Activated CD8-positive, alpha-beta memory T cell treated with anti-CD3 and anti-CD28 coated beads, Interleukin-2, amount 50 U/mL, for 24 hours (primary cell): ENCODE data around the gene RIN3.
"Not testable (repeated sequence)": the region's sequence is repeated elsewhere in the genome, so short reads cannot be mapped to it uniquely, and the experiment has no call there.

Source experiments
- DNase-seq: peaks from one replicate; pipeline ENCODE4 v3.0.0-alpha.2; 2020; ENCODE audit errors: extremely low read depth

Gene RIN3

DNA sequence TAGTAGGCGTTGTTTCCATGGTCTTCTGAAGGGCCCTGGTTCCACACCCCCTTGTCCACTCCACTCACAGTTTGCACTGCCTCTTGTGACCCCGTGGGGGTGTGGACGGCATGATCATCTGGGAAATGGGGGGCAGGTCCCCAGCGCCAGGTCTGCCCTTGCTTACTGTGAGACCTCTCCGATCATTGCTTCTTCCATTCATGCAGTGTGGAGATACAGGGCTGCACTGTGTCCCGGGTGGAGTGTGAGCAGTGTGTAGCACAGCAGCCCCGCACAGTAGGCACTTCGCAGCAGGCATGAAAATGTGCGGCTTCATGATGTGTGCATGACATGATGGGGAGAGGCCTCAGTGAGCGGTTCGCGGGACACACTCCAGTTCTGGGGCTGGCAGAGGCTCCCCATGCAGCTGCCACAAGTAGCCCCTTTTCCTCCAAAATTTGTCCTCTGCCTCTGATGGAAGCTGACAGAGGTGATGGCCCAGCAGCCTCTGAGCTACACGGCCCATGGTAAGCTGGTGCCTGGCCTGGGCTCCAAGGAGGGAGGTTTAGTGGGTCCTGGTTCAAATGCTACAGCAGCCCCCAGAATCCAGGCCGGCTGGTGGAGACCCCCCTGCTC lies 15.0 kb downstream of the RIN3 start:
- no peak for DNase-seq

DNA sequence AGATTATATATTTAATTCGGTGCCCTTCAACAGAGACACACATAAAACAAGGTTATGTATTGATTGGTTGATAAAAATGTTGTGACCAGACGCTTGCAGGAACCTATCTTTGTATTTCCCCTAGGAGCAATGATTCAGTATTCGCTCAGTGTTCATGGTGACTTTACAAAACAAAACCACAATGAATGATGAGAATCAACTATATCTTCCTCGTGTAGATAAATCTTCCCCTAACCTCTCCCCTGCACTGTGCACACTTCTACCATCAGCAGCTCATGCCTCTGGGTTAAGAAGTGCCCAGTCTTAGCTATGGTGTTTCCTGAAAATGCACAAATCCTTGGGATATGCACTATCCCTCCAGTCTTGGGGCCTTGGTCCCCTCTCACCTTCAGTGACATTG lies 16.3 kb downstream of the RIN3 start:
- DNase-seq = no peak

DNA sequence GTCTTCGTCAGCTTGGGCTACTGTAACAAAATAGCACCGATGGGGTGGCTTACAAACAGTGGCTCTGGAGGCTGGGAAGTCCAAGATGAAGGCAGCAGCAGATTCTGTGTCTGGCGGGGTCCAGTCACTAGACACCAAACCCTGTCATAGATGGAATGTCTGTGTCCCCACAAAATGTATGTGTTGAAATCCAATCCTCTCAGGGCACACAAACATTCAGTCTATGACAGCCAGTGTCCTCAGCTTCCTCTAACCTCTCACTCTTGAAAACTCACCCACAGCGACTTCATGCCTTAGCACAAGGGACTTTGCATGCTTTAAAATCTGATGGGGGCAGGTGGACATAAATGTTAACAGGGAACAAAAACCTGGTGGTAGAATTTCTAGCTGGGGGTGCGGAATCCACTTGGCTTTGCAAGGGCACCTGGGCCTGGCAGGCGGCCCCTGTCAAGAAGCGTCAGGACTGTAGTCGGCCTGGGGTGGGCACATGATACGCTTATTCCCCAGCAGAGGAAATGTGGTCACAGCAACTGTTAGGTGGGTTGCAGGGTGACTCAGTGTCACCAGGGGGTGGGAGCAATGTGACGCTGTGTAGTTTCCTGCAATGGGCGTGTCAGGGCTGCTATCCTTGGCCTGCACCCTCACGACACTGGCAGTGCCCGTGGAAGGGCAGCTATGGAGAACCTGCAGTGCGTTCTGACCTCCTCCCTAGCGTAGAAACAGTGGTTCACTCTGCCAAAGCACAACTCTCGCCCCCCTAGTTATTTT lies 17.7 kb downstream of the RIN3 start:
- peak; percentile 74 for DNase-seq

DNA sequence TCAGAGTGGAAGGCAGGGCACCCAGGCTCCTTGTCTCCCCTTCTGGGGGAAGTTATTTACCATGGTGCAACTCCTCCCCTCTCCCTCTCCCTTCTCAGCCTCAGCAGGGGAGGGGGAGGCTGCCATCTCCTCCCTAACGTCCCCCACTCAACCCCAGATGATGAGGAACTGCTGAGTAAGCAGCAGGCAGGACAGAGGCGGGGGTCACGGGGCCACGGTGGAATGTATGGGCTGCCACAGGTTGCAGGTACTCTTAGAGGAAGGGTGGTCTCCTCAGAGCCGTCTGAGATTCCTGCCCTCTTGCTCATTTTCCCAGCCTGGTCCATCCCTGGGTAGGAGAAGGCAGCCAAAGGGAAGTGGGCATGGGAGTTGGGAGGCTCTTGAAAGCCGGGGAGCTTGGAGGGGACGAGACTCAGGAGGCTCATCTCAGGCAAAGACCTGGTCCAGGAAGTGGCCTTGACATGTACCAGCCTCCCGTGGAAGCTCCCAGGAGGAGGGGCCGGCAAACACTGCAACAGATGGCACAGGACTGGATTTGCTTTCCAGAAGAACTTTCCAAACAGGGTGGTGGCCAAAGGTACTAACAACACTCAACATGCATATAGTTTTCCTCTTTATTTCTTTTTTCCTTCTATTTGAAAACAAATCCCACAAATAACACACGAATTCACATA lies 19.0 kb downstream of the RIN3 start:
- DNase-seq = no peak

DNA sequence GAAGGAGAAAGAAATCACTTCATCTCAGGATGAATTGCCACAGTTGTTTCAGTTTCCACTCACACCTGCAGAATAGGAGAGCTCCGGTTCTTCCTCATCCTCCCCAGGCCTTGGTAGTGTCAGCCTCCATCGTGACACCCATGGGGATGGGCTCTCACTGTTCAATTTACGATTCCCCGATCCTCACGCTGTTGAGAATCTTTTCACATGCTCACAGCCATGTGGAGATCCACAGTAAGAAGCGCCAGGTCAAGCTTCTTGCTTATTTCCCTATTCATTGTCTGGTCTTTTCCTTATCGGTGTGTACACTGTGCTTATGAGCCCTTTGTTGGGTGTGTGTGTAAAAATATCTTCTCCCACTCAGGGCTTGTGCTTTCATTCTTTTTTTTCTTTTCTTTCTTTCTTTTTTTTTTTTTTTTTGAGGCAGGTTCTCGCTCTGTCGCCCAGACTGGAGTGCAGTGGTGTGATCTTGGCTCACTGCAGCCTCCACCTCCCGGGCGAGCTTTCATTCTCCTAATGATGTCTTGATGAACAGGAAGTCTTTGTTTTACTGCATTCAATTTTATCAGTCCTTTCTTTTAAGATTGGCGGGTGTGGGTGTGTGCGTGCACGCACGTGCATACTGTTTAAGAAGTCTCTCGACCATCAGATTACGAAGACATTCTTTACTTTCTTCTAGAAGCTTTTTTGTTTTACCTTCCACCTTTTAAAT lies 21.5 kb downstream of the RIN3 start:
- no peak for DNase-seq

DNA sequence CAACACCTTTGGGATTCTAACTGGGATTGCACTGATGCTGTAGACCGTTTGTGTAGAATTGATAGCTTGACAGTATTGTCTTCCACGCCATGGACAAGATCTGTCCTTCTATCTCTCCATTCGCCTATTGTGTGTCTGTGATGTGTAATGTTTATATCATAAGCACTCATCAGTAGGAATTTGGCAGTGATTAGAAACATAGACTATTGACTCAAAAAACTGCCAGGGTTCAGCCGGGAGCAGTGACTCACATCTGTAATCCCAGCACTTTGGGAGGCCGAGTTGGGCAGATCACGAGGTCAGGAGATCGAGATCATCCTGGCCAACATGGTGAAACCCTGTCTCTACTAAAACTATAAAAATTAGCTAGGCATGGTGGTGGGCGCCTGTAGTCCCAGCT lies 22.6 kb downstream of the RIN3 start:
- DNase-seq = not testable (repeated sequence)

DNA sequence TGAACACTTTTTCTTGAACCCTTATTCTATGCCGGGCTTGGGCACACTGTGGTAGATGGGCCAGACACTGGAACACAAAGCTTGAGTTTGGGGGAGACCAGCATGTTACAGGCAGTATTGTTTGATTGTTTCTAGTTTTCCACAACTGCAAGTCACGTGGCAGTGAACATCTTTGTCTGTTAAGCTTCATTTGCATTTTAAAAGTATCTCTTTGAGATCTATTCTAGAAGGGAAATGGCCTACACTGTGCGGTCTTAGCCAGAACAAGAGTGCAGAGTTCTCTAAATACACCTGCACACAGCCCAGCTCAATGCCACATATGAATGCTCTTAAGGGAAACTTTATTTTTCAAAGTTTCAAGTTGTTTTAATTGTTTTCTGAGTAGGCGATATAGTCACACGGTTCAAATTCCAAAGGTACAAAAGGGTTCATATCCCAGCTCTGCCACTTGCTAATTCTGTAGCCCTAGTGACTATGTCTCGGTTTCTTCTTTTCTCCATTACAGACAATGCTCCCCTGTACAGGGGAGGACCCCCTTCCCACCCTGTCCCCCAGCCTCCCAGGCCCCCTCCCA lies 24.9 kb downstream of the RIN3 start:
- DNase-seq = no peak

DNA sequence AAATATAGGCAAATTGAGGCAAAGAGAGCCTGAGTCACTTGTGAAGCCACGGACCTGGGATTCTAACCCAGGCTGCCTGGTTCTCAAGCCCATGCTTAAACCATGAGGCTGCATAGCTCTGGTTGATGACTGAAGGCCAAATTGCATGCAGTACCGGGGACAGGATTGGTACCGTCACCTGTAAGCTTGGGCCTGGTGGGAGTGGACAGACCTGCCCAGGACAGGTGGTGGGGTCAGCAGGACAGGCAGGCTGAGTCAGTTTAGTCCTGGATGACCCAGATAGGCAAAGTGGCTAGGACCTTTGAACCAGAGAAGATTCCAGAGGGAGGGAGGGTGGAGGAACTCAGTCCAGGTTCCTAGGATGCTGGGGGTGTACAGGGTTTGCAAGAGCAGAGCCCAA lies 25.8 kb downstream of the RIN3 start:
- DNase-seq = no peak

DNA sequence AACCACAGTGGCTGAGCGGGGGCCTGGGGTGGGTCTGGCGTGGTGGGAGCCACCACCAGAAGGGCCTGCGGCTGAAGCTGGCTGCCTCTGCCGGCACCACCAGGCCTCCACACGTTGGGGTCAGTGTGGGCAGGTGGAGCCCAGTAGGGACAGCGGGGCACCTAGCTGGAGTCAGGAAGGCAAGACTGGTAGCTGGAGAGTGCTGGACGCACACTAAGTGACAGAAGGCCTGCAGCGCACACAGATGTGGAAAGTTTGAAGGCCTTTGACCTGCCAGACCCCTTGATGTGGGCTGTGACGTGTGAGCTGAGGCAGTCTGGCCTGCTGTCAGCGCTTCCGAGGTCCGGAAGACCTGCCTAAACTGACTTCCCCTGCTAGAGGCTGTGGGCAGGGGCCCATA lies 26.3 kb downstream of the RIN3 start:
- DNase-seq = no peak

DNA sequence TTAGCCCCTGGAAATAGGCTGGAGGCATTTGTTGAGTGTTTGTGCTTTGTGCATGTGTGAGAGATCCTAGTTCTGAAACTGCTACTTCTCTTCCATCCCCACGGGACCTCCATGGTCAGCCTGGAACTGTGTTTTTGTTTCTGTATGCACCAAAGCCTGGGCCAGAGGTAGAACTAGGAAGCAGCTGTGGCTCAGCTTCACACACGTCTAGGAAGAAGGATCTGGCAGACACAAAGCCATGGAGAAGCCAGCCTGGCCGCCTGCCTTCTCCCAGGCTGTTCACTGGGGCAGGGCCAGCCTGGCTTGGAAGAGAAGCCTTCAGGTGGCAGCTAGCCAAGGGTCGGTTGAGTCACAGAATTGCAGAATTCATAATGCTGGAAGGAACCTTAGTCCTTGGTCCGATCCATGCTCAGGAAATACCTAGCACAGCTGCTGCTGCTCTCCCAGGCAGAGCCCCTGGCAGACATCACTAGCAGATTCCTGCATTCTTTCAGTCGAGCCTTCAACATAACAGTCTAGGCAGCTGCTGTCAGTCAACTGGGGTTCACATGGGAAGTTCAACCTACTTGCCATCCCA lies 27.0 kb downstream of the RIN3 start:
- DNase-seq = no peak

DNA sequence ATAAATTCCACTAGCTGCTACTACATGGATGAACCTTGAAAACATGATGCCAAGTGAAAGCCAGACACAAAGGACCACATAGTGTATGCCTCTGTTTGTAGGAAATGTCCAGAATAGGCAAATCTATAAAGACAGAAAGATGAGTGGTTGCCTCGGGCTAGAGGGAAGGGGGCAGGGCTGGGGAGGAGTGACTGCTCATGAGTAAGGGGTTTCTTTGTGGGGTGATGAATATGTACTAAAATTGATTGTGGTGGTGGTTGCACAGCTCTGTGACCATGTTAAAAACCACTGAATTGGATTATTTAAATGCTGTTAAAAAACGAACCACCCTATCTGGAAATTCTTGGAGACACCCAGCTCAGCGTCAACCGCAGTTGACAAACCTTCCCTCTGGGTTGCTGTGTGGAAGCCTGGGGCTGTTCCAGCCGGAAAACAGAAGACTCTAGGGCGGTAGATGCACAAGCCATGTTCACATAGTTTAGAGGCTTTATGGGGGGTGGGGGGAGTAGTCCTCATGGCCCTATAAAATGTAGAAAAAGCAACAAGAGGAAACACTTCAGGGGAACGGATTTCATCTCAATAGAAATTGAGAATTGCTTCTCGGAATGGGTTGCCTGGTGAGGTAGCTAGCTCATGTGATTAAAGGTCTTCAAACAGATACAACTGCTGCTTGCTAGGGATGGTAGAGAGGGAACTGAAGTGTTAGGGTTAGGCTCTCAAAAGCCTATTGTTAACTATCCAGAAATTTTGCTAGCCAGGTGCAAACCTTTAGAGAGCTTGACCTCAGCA lies 29.4 kb downstream of the RIN3 start:
- no peak for DNase-seq

DNA sequence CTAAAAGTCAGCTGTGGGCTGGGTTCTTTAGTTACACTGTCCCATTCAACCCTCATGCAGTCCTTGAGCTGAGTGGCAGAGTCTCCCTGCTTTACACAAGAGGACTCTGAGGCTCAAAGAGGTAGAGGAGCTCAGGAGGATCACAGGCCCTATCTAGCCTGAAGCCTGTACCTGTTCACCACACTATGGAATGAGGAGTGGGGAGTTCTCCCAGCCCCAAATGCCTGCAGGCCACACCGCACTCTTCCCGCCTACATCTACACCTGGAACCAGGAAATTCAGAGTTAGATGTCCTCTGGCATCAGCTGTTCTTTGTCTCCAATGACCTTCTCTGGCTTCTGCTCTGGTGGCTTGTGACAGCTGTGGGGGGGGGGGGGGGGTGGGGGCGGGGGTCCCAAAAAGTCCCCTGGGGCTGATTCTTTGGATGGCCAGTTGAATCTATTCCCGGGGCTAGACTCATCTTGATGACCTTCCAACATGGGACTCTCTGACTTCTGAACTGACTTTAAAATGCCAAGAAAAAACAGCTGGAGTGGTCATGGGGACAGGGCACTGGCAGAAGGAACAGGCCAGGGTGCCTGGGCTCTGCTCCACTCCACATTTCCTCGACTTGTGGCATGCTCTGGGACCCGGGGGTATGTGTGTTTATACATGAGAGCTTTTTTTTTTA lies 30.6 kb downstream of the RIN3 start:
- no peak for DNase-seq

DNA sequence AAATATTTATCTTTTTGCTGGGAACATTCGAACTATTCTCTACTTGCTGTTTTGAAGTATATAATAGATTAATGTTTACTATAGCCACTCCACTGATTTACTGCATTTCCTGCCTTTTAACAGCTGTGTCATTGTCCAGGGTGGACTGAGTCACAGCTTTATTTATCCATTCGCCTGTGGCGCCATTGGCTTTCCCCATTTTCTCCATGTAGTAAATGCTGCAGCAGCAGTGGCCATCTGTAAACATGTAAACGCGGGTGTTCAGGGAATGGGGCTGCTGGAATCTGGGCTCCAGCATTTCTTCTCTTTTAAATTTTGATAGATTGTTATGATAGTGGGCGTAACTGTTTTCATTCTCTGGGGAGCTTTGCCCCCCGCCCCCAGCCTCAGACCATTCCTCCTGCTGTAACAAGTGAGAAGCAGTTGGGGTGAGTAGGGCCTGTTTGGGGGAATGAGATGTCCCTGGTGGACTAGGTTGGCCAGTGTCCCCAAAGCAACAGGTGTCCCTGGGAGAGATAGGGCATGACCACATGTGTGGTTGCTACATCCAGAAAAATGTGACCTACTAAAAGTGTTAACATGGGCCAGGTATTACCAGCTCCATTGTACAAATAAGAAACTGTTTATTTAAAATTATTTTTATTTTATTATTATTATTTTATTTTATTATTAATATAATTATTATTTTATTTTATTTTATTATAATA lies 32.9 kb downstream of the RIN3 start:
- no peak for DNase-seq

DNA sequence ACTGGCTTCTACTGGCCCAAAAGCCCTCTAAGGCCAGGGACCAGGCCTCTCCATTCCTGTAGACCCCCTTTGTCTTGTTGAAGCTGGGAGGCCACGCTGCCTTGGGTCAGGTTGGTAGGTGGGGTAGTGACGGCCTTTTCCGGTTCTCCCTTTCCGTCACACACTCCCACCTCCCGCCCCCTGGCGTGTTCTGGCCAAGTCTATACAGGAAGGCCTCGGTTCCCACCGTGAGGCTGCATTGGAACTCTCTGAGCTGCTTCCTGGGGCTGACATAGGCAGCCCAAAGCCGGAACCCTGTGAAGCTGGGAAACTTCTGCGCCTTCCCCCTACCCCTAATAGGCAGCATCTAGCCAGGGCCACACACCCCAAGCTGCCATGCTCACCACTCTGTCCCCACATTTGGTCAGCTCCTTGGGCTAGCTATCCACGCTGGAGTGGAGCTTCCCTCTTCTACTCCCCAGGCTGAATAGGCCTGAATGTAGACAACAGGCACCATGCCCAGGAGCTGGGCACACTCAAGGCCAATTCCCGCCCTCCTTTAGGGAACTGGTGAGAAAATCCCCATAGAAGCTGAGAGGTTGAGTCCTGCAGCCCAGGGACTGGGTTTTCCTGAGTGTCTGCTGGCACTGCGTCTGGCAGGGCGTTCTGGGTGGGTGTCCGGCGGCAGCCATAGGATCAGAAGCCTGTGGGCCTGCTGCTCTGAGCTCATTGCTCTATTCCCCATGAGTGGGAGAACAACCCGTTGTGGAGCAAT lies 35.7 kb downstream of the RIN3 start:
- DNase-seq = no peak

DNA sequence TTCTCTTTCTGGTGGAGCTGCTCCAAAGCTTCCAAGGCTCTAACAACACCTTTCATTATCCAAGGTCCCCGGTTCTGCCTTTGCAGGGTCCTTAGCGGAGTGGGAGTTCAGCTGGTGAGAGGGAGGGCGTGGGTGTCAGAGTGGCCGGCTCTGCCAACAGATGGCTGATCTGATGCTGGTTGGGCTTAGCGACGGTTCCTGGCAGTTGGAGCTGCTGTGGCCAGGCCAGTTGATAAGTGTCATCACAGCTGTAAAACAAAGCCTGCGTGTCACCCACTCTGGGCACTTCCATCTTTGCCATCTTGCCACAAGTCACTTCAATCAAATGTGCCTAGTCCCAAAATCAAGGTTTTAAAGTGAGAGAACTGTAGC lies 36.3 kb downstream of the RIN3 start:
- no peak for DNase-seq

DNA sequence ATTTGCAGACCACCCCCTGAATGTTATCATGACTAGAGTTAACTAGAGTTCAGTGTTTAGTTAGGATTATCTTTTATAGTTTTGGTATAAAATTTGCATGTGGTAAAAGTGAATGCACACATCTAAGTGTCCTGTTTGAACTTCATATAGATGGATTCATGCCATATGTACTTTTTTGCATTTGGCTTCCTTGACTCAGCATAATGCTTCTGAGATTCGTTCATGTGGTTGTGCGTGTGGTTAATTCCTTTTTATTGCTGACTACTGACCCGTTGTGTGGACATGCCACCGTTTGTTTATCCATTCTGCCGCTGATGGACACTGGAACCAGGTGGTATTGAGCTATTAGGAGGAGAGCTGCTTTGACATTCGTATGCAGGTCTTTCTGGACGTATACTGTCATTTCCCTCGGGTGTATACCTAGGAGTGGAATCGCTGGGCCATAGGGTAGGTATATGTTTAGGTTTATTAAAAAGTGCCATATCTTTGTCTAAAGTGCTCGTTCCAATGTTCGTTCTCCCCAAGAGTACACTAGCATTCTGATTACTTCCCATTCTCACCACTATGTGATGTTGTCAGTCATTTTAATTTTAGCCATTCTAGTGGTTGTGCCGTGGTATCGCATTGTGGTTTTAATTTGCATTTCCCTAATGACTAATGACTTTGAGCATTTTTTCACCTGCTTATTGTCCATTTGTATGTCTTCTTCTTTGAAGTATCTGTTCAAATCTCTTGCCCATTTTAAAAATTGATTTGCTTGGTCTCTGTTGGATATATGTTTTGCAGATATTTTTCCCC lies 37.7 kb downstream of the RIN3 start:
- DNase-seq = no peak

DNA sequence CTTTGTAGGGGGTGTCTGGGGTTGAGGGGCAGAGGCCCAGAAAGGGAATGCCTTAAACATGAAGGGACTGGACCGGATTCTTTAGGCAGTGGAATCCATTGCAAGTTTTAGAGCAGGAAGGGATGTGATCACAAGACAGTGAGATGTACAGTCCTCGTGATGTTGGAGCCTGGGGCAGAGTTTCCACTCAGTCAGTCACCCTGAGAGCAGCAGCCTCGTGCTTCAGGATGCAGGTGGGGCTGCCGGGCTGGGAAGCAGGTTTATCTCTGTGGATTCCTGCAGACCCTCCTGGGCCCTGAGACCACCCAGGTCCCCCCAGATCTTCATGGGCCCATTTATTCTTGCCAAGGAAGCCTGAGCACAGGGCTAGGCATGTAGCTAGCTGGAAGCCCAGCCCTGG lies 38.5 kb downstream of the RIN3 start:
- no peak for DNase-seq

DNA sequence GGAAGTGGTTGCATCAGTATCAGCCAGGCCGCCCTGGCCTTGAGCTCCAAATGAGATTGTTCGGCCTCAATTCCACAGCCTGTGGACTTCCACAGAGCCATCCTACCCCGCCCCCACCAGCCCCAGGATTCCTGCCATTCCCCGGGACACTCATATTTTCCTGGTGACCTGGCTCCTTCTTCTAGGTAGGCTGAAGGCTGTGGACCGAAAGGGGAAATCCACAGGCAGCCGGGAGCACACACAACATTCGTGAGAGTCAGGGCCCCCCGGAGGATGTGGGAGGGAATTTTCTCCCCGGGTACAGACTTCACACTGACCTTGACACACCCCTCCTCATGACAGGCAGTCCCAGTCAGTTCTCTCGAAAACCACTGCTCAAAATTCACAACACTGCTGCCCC lies 39.9 kb downstream of the RIN3 start:
- DNase-seq = no peak
